H1 (cell line): ENCODE data around the gene KCNQ1OT1. TPM values are rescaled to one million over a fixed set of nuclear protein-coding genes. Genes with fewer than 3 reads are reported as not detected.

Experiments used
- CHD1 ChIP-seq: IDR thresholded peaks from 2 replicates; pipeline ENCODE4 v1.6.1; 2012; ENCODE audit warnings: low read depth, low read length, improper control_type of control experiment
- GABPA ChIP-seq: IDR thresholded peaks from 2 replicates; pipeline ENCODE4 v1.6.1; 2011; ENCODE audit warnings: mild to moderate bottlenecking, low read length, moderate library complexity, borderline replicate concordance; ENCODE audit not compliant: insufficient read depth
- TEAD4 ChIP-seq: IDR thresholded peaks from 2 replicates; pipeline ENCODE4 v1.6.1; 2012; ENCODE audit warnings: low read depth, low read length, inconsistent platforms, mixed read lengths
- polyA plus RNA-seq, 7 experiments: library from polyadenylated mRNA; depleted of rRNA in 3 of 7; stranded (reverse) in 5 of 7; unstranded in 2 of 7; fragments of >200 nt in 5 of 7; fragments of 200-250 nt in 2 of 7; gene quantifications; 1 replicate in 5 of 7; 2 replicates in 1 of 7; 4 replicates in 1 of 7; pipeline versions ENCODE4 v1.2.1 to v1.2.3, GENCODE V29; 2011 to 2013; ENCODE audit warnings: missing spikeins in 2 of 7, mixed read lengths in 2 of 7
- total RNA-seq: library from RNA; stranded (reverse); fragmentation: NEBNext Ultra II Directional; extraction: Animal tissue kit (Norgen Biotek cat#: 25700); gene quantifications from 2 replicates; pipeline ENCODE4 v1.2.1, GENCODE V29; 2021
- TF ChIP-seq, protein P1 (sequence below): IDR thresholded peaks from 2 replicates; pipeline ENCODE4 v1.6.1; 2012; ENCODE audit warnings: inconsistent platforms
- TF ChIP-seq, protein P2 (sequence below): fragments of 300-600 bp; sonication (generic); IDR thresholded peaks from 2 replicates; pipeline ENCODE4 v1.7.1; 2012; ENCODE audit warnings: low read length, moderate library complexity, mild to moderate bottlenecking, inconsistent platforms; ENCODE audit not compliant: insufficient replicate concordance
- TF ChIP-seq, protein P3 (sequence below): IDR thresholded peaks from 2 replicates; pipeline ENCODE4 v1.6.1; 2012; ENCODE audit warnings: low read length, inconsistent platforms
- TF ChIP-seq, protein P4 (sequence below): IDR thresholded peaks from 2 replicates; pipeline ENCODE4 v1.6.1; 2012; ENCODE audit warnings: inconsistent platforms

KCNQ1OT1 gene
- total and polyA plus RNA-seq, 2 of the 8 experiments (the other 6 are each of a cell fraction or from before 2014, with no cell fraction given): 0.21 to 1.2 TPM

DNA sequence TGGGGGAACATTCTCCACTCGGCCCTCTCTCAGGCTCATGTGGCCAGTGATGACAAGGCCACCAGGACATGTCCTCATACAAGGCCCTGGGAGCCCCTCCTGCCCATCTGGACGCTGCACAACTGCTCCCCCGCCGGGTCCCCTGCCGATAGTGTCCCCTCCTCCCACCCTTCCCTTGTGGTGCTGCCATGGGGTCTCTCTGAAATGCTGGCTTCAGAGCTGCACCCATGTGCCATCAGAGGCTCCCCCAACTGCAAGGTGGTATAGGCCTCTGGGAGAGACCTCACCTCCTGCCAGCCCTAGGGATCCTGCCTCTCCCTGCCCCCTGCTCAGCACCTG is 113.0 kb downstream of the KCNQ1OT1 start (continued):
- TF ChIP-seq, protein P1, sequence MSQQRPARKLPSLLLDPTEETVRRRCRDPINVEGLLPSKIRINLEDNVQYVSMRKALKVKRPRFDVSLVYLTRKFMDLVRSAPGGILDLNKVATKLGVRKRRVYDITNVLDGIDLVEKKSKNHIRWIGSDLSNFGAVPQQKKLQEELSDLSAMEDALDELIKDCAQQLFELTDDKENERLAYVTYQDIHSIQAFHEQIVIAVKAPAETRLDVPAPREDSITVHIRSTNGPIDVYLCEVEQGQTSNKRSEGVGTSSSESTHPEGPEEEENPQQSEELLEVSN: no peak
- TF ChIP-seq, protein P2, sequence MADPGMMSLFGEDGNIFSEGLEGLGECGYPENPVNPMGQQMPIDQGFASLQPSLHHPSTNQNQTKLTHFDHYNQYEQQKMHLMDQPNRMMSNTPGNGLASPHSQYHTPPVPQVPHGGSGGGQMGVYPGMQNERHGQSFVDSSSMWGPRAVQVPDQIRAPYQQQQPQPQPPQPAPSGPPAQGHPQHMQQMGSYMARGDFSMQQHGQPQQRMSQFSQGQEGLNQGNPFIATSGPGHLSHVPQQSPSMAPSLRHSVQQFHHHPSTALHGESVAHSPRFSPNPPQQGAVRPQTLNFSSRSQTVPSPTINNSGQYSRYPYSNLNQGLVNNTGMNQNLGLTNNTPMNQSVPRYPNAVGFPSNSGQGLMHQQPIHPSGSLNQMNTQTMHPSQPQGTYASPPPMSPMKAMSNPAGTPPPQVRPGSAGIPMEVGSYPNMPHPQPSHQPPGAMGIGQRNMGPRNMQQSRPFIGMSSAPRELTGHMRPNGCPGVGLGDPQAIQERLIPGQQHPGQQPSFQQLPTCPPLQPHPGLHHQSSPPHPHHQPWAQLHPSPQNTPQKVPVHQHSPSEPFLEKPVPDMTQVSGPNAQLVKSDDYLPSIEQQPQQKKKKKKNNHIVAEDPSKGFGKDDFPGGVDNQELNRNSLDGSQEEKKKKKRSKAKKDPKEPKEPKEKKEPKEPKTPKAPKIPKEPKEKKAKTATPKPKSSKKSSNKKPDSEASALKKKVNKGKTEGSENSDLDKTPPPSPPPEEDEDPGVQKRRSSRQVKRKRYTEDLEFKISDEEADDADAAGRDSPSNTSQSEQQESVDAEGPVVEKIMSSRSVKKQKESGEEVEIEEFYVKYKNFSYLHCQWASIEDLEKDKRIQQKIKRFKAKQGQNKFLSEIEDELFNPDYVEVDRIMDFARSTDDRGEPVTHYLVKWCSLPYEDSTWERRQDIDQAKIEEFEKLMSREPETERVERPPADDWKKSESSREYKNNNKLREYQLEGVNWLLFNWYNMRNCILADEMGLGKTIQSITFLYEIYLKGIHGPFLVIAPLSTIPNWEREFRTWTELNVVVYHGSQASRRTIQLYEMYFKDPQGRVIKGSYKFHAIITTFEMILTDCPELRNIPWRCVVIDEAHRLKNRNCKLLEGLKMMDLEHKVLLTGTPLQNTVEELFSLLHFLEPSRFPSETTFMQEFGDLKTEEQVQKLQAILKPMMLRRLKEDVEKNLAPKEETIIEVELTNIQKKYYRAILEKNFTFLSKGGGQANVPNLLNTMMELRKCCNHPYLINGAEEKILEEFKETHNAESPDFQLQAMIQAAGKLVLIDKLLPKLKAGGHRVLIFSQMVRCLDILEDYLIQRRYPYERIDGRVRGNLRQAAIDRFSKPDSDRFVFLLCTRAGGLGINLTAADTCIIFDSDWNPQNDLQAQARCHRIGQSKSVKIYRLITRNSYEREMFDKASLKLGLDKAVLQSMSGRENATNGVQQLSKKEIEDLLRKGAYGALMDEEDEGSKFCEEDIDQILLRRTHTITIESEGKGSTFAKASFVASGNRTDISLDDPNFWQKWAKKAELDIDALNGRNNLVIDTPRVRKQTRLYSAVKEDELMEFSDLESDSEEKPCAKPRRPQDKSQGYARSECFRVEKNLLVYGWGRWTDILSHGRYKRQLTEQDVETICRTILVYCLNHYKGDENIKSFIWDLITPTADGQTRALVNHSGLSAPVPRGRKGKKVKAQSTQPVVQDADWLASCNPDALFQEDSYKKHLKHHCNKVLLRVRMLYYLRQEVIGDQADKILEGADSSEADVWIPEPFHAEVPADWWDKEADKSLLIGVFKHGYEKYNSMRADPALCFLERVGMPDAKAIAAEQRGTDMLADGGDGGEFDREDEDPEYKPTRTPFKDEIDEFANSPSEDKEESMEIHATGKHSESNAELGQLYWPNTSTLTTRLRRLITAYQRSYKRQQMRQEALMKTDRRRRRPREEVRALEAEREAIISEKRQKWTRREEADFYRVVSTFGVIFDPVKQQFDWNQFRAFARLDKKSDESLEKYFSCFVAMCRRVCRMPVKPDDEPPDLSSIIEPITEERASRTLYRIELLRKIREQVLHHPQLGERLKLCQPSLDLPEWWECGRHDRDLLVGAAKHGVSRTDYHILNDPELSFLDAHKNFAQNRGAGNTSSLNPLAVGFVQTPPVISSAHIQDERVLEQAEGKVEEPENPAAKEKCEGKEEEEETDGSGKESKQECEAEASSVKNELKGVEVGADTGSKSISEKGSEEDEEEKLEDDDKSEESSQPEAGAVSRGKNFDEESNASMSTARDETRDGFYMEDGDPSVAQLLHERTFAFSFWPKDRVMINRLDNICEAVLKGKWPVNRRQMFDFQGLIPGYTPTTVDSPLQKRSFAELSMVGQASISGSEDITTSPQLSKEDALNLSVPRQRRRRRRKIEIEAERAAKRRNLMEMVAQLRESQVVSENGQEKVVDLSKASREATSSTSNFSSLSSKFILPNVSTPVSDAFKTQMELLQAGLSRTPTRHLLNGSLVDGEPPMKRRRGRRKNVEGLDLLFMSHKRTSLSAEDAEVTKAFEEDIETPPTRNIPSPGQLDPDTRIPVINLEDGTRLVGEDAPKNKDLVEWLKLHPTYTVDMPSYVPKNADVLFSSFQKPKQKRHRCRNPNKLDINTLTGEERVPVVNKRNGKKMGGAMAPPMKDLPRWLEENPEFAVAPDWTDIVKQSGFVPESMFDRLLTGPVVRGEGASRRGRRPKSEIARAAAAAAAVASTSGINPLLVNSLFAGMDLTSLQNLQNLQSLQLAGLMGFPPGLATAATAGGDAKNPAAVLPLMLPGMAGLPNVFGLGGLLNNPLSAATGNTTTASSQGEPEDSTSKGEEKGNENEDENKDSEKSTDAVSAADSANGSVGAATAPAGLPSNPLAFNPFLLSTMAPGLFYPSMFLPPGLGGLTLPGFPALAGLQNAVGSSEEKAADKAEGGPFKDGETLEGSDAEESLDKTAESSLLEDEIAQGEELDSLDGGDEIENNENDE: no peak
- TF ChIP-seq, protein P3, sequence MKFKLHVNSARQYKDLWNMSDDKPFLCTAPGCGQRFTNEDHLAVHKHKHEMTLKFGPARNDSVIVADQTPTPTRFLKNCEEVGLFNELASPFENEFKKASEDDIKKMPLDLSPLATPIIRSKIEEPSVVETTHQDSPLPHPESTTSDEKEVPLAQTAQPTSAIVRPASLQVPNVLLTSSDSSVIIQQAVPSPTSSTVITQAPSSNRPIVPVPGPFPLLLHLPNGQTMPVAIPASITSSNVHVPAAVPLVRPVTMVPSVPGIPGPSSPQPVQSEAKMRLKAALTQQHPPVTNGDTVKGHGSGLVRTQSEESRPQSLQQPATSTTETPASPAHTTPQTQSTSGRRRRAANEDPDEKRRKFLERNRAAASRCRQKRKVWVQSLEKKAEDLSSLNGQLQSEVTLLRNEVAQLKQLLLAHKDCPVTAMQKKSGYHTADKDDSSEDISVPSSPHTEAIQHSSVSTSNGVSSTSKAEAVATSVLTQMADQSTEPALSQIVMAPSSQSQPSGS: no peak
- TF ChIP-seq, protein P4, sequence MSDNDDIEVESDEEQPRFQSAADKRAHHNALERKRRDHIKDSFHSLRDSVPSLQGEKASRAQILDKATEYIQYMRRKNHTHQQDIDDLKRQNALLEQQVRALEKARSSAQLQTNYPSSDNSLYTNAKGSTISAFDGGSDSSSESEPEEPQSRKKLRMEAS: no peak
- TF ChIP-seq CHD1 (no peak), GABPA (no peak), TEAD4 (no peak)
